H9 (cell line): ENCODE measurements around the gene CCR7. TPM values are rescaled to one million over a fixed set of nuclear protein-coding genes. Genes with fewer than 3 reads are reported as not detected.
"Not testable (repeated sequence)": the region's sequence is repeated elsewhere in the genome, so short reads cannot be mapped to it uniquely, and the experiment has no call there.

ENCODE experiments used
- DNase-seq: peaks from one replicate; pipeline ENCODE4 v3.0.0-alpha.2; 2017
- H2AFZ ChIP-seq: one replicate; pipeline ENCODE4 v1.6.1; 2013; ENCODE audit warnings: mild to moderate bottlenecking, low read length, control low read depth, moderate library complexity
- H2AK5ac ChIP-seq: 2 replicates; pipeline ENCODE4 v1.6.1; 2013; ENCODE audit warnings: low read length, control low read depth, mixed read lengths; ENCODE audit not compliant: insufficient read length
- H2BK120ac ChIP-seq: one replicate; pipeline ENCODE4 v1.6.1; 2013; ENCODE audit warnings: low read depth, mild to moderate bottlenecking, low read length, control low read depth, inconsistent platforms; ENCODE audit not compliant: poor library complexity, severe bottlenecking
- H2BK12ac ChIP-seq: 2 replicates; pipeline ENCODE4 v1.6.1; 2013; ENCODE audit warnings: low read length, control low read depth, mixed read lengths, low read depth; ENCODE audit not compliant: insufficient read length
- H2BK15ac ChIP-seq: 2 replicates; pipeline ENCODE4 v1.6.1; 2013; ENCODE audit warnings: low read depth, low read length, control low read depth
- H2BK20ac ChIP-seq: one replicate; pipeline ENCODE4 v1.6.1; 2013; ENCODE audit warnings: low read depth, mild to moderate bottlenecking, low read length, control low read depth, inconsistent platforms; ENCODE audit not compliant: poor library complexity, severe bottlenecking
- H2BK5ac ChIP-seq: 2 replicates; pipeline ENCODE4 v1.6.1; 2013; ENCODE audit warnings: low read length, control low read depth, mixed read lengths; ENCODE audit not compliant: insufficient read length
- H3K14ac ChIP-seq: 2 replicates; pipeline ENCODE4 v1.6.1; 2013; ENCODE audit warnings: low read length, control low read depth; ENCODE audit not compliant: insufficient read depth
- H3K18ac ChIP-seq: 2 replicates; pipeline ENCODE4 v1.6.1; 2013; ENCODE audit warnings: low read depth, mild to moderate bottlenecking, mixed read lengths, low read length, control low read depth; ENCODE audit not compliant: insufficient read length
- H3K23ac ChIP-seq: 2 replicates; pipeline ENCODE4 v1.6.1; 2013; ENCODE audit warnings: low read length, control low read depth, mixed read lengths, low read depth; ENCODE audit not compliant: insufficient read length
- H3K23me2 ChIP-seq: 2 replicates; pipeline ENCODE4 v1.6.1; 2013; ENCODE audit warnings: low read depth, mild to moderate bottlenecking, mixed read lengths, low read length, control low read depth; ENCODE audit not compliant: insufficient read length, poor library complexity, severe bottlenecking
- H3K27ac ChIP-seq: 2 replicates; pipeline ENCODE4 v1.5.1; 2013; ENCODE audit warnings: low read length, control low read depth, mixed read lengths, low read depth; ENCODE audit not compliant: insufficient read length
- H3K27me3 ChIP-seq: 2 replicates; pipeline ENCODE4 v1.6.1; 2013; ENCODE audit warnings: low read length, control low read depth, inconsistent platforms; ENCODE audit not compliant: insufficient read depth
- H3K4ac ChIP-seq: 2 replicates; pipeline ENCODE4 v1.6.1; 2013; ENCODE audit warnings: low read depth, mild to moderate bottlenecking, control low read depth, inconsistent platforms, low read length, moderate library complexity
- H3K4me1 ChIP-seq: 2 replicates; pipeline ENCODE4 v1.6.1; 2013; ENCODE audit warnings: low read length, control low read depth, inconsistent platforms; ENCODE audit not compliant: insufficient read depth
- H3K4me2 ChIP-seq: 2 replicates; pipeline ENCODE4 v1.6.1; 2013; ENCODE audit warnings: low read length, control low read depth, mixed read lengths; ENCODE audit not compliant: insufficient read length, insufficient read depth
- H3K56ac ChIP-seq: 2 replicates; pipeline ENCODE4 v1.6.1; 2013; ENCODE audit warnings: low read depth, mild to moderate bottlenecking, mixed read lengths, low read length, control low read depth; ENCODE audit not compliant: insufficient read length
- H3K79me1 ChIP-seq: 2 replicates; pipeline ENCODE4 v1.6.1; 2013; ENCODE audit warnings: low read depth, mild to moderate bottlenecking, moderate library complexity, low read length, control low read depth, inconsistent platforms; ENCODE audit not compliant: insufficient read depth, poor library complexity, severe bottlenecking
- H3K79me2 ChIP-seq: 2 replicates; pipeline ENCODE4 v1.6.1; 2013; ENCODE audit warnings: low read length, control low read depth, inconsistent platforms; ENCODE audit not compliant: insufficient read depth
- H3K9ac ChIP-seq: 2 replicates; pipeline ENCODE4 v1.6.1; 2013; ENCODE audit warnings: low read length, control low read depth, mixed read lengths; ENCODE audit not compliant: insufficient read length; ENCODE audit errors: extremely low read depth
- H3K9me3 ChIP-seq: one replicate; pipeline ENCODE4 v1.6.1; 2013; ENCODE audit warnings: low read depth, low read length, inconsistent platforms; ENCODE audit not compliant: control insufficient read depth
- H3T11ph ChIP-seq: one replicate; pipeline ENCODE4 v1.6.1; 2013; ENCODE audit warnings: mild to moderate bottlenecking, low read length, control low read depth, inconsistent platforms
- H4K20me1 ChIP-seq: one replicate; pipeline ENCODE4 v1.6.1; 2013; ENCODE audit not compliant: control insufficient read depth, insufficient read length, insufficient read depth
- H4K5ac ChIP-seq: 2 replicates; pipeline ENCODE4 v1.6.1; 2013; ENCODE audit warnings: low read depth, mild to moderate bottlenecking, mixed read lengths, low read length, control low read depth; ENCODE audit not compliant: insufficient read length
- H4K8ac ChIP-seq: replicated peaks from 2 replicates; pipeline ENCODE4 v1.6.1; 2013; ENCODE audit warnings: low read length, control low read depth, mixed read lengths, low read depth; ENCODE audit not compliant: insufficient read length
- H4K91ac ChIP-seq: 2 replicates; pipeline ENCODE4 v1.6.1; 2013; ENCODE audit warnings: low read depth, mild to moderate bottlenecking, moderate library complexity, mixed read lengths, low read length, control low read depth; ENCODE audit not compliant: insufficient read length
- H3K27ac Mint-ChIP-seq, 3 experiments: 2 replicates in 2 of 3; 3 replicates in 1 of 3; pipeline ENCODE4 v1.8.0; 2020 to 2021; ENCODE audit warnings: mixed read lengths in 3 of 3, mild to moderate bottlenecking in 1 of 3, moderate library complexity in 1 of 3
- H3K27me3 Mint-ChIP-seq: 2 replicates; pipeline ENCODE4 v1.8.0; 2021; ENCODE audit warnings: low read depth, mild to moderate bottlenecking, moderate library complexity, mixed read lengths
- H3K36me3 Mint-ChIP-seq, 3 experiments: 2 replicates in 2 of 3; 3 replicates in 1 of 3; pipeline ENCODE4 v1.8.0; 2020 to 2021; ENCODE audit warnings: low read depth in 3 of 3, mixed read lengths in 3 of 3; ENCODE audit not compliant: insufficient read depth in 1 of 3
- H3K4me1 Mint-ChIP-seq, 2 experiments: 2 replicates each; pipeline ENCODE4 v1.8.0; 2020; ENCODE audit warnings: mixed read lengths in 2 of 2
- H3K4me3 Mint-ChIP-seq, 2 experiments: 2 replicates in 1 of 2; 3 replicates in 1 of 2; pipeline ENCODE4 v1.8.0; 2020 to 2021; ENCODE audit warnings: mild to moderate bottlenecking in 2 of 2, mixed read lengths in 2 of 2, moderate library complexity in 1 of 2
- H3K9me3 Mint-ChIP-seq, 2 experiments: 2 replicates in 1 of 2; 3 replicates in 1 of 2; pipeline ENCODE4 v1.8.0; 2020; ENCODE audit warnings: mild to moderate bottlenecking in 2 of 2, mixed read lengths in 2 of 2, moderate library complexity in 1 of 2
- WGBS: extraction: QIAGEN DNeasy Blood & Tissue Kit; methylation state at CpG from one replicate; pipeline ENCODE4 v1.1.7; 2013; ENCODE audit warnings: missing lambda C conversion rate, low lambda C conversion rate, mixed read lengths; ENCODE audit not compliant: insufficient read length; ENCODE audit errors: extremely low coverage; 5-methylcytosine and 5-hydroxymethylcytosine counted together
- total RNA-seq: library from RNA; stranded (reverse); gene quantifications from 2 replicates; pipeline ENCODE4 v1.2.1, GENCODE V29; 2021

CCR7 gene
- total RNA-seq, 1 experiment from 2014 or later: 0.31 TPM

DNA sequence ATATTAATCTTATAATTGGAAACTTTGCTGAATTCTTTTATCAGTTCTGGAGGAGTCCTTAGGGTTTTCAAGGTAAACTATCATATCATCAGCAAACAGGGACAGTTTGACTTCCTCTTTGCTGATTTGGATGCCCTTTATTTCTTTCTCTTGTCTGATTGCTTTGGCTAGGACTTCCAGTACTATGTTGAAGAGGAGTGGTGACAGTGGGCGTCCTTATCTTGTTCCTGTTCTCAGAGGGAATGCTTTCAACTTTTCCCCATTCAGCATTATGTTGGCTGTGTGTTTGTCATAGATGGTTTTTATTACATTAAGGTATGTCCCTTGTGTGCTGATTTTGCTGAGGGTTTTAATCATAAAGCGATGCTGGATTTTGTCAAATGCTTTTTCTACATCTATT is 19.7 kb upstream of the CCR7 start:
- H3T11ph ChIP-seq, H3K4me1 ChIP-seq, H2BK15ac ChIP-seq, H3K56ac ChIP-seq, H3K23me2 ChIP-seq, H2BK5ac ChIP-seq, H3K9ac ChIP-seq, H3K27ac ChIP-seq, H3K14ac ChIP-seq, H3K18ac ChIP-seq, H4K8ac ChIP-seq, H2AFZ ChIP-seq, H4K20me1 ChIP-seq, H3K79me1 ChIP-seq, H4K5ac ChIP-seq, H3K23ac ChIP-seq, H4K91ac ChIP-seq, H3K27ac Mint-ChIP-seq, H3K9me3 ChIP-seq, H2AK5ac ChIP-seq, H3K4me3 Mint-ChIP-seq, H2BK12ac ChIP-seq, H3K27me3 ChIP-seq, H2BK120ac ChIP-seq, H3K4me1 Mint-ChIP-seq, H3K79me2 ChIP-seq, H2BK20ac ChIP-seq, H3K9me3 Mint-ChIP-seq, H3K4me2 ChIP-seq, DNase-seq, H3K4ac ChIP-seq, H3K36me3 Mint-ChIP-seq: not testable (repeated sequence)
- peaks cover 24% of the 10 kb centered on the region for H3K27me3 Mint-ChIP-seq
- no CpG with 5 or more reads among the region's 2 CpGs for WGBS
